Measurements from ENCODE around the gene TP53BP1. TPM values are rescaled to one million over a fixed set of nuclear protein-coding genes. Genes with fewer than 3 reads are reported as not detected.

TP53BP1 gene
- total and polyA plus RNA-seq, 2 of the 13 experiments (the other 11 are each of a cell fraction or from before 2014, with no cell fraction given) = 17.1 to 17.4 TPM

GRCh38 chr15:43510200-43511011 is 17.4 kb upstream of the TP53BP1 start (continued):
- TF ChIP-seq MYNN (CRISPR knock-in tag; IDR thresholded peaks at IDR 0.05; ENCODE audit: low read depth) (peak; percentile 96), ZFX (CRISPR knock-in tag; IDR thresholded peaks at IDR 0.05; ENCODE audit: low read depth) (peak; percentile 42), PLSCR1 (CRISPR knock-in tag; IDR thresholded peaks at IDR 0.05; ENCODE audit: borderline replicate concordance) (no peak), CBX5 (CRISPR knock-in tag; IDR thresholded peaks at IDR 0.05; ENCODE audit: borderline replicate concordance) (0 out of 2 replicates have a peak, but pooled peaks have one; percentile 30), ZSCAN29 (CRISPR knock-in tag; conservative IDR thresholded peaks at IDR 0.05) (no peak), ZNF614 (CRISPR knock-in tag; IDR thresholded peaks at IDR 0.05; ENCODE audit: borderline replicate concordance) (peak; percentile 39; the same call in 1 of the 2 replicates), ZNF687 (CRISPR knock-in tag; IDR thresholded peaks at IDR 0.05) (peak; percentile 75), HNF4A (CRISPR knock-in tag; IDR thresholded peaks at IDR 0.05) (0 out of 2 replicates have a peak, but pooled peaks have one; percentile 23), MED1 (CRISPR knock-in tag; IDR thresholded peaks at IDR 0.05) (peak; percentile 17; the same call in 1 of the 2 replicates), PCBP1 (IDR thresholded peaks at IDR 0.05; ENCODE audit: borderline replicate concordance, low read depth, low read length) (peak; percentile 83; the same call in 1 of the 2 replicates), HNRNPK (IDR thresholded peaks at IDR 0.05; ENCODE audit: low read depth, low read length, poor library complexity, severe bottlenecking) (peak; percentile 55), TBX3 (IDR thresholded peaks at IDR 0.05; ENCODE audit: borderline replicate concordance) (no peak), ELF1 (CRISPR knock-in tag; IDR thresholded peaks at IDR 0.05) (peak; percentile 82), ZNF782 (CRISPR knock-in tag; IDR thresholded peaks at IDR 0.05; ENCODE audit: borderline replicate concordance) (no peak), DRAP1 (CRISPR knock-in tag; IDR thresholded peaks at IDR 0.05) (peak; percentile 87), YEATS2 (CRISPR knock-in tag; IDR thresholded peaks at IDR 0.05; ENCODE audit: borderline replicate concordance) (0 out of 2 replicates have a peak, but pooled peaks have one; percentile 33), ZMYM3 (CRISPR knock-in tag; IDR thresholded peaks at IDR 0.05) (no peak)

Measured in HepG2 (cell line).